NT2/D1 (cell line): Measurements from ENCODE around the gene FLYWCH1.
"Not testable (repeated sequence)": the region's sequence is repeated elsewhere in the genome, so short reads cannot be mapped to it uniquely, and the experiment has no call there.

Experiments
- YY1 ChIP-seq: IDR thresholded peaks from 2 replicates; pipeline ENCODE4 v1.6.1; 2011; ENCODE audit not compliant: insufficient read length, insufficient read depth
- ZNF274 ChIP-seq: IDR thresholded peaks from 2 replicates; pipeline ENCODE4 v1.6.1; 2011; ENCODE audit warnings: mild to moderate bottlenecking, low read depth, low read length

GRCh38 chr16:2907084-2907753, 4.5 kb upstream of the FLYWCH1 start:
- not testable (repeated sequence) for TF ChIP-seq YY1, ZNF274
